DND-41 (cell line): ENCODE data around the gene IQCE.

Experiments used
- CTCF ChIP-seq: IDR thresholded peaks from 2 replicates; pipeline ENCODE4 v1.5.1; 2012; ENCODE audit warnings: borderline replicate concordance, low read length, moderate library complexity, mild to moderate bottlenecking; ENCODE audit not compliant: poor library complexity, severe bottlenecking; ENCODE audit errors: extremely low read depth
- EZH2 ChIP-seq: IDR thresholded peaks from 3 replicates; pipeline ENCODE4 v1.6.1; 2012; ENCODE audit warnings: borderline replicate concordance, low read depth, mild to moderate bottlenecking, moderate library complexity, low read length, inconsistent platforms; ENCODE audit not compliant: severe bottlenecking

DNA sequence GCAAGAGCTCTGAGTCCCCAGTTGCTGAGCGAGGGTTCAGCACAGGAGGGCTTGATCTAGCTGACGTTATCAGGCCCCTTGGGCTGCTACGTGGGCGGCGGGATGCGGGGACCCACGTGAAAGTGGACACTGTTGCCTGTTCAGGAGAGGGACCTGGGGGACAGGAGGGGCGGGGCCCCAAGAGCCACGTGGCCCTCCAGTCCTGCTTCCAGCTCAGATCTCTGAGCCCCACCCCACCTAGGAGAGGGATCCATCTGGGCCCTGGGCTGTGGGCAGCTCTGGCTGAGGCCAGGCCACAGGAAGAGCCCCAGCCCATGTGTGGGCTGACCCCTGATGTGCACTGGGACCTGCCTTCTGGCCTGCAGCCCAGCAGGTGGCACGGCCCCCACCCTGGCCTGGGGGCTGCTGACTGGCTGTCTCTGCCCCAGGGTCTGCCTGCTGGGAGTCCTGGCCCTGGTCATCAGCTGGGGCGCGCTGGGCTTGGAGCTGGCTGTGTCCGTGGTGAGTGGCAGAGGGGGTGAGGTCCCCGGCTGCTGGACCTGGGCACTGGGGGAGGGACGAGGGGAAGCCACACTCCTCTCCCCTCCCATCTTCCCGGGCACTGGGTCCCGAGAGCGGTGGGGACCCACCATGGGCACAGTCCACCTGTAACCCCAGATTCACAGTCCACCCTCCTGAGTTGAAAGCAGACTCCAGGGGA is 90.5 kb downstream of the IQCE start:
- no peak for TF ChIP-seq CTCF
- TF ChIP-seq EZH2, result no peak
